Fibroblast of upper back skin (primary cell): ENCODE measurements around the gene SRGAP3.

Source experiments
- DNase-seq: peaks from one replicate; pipeline ENCODE4 v3.0.0-alpha.2; 2013

SRGAP3 gene

DNA sequence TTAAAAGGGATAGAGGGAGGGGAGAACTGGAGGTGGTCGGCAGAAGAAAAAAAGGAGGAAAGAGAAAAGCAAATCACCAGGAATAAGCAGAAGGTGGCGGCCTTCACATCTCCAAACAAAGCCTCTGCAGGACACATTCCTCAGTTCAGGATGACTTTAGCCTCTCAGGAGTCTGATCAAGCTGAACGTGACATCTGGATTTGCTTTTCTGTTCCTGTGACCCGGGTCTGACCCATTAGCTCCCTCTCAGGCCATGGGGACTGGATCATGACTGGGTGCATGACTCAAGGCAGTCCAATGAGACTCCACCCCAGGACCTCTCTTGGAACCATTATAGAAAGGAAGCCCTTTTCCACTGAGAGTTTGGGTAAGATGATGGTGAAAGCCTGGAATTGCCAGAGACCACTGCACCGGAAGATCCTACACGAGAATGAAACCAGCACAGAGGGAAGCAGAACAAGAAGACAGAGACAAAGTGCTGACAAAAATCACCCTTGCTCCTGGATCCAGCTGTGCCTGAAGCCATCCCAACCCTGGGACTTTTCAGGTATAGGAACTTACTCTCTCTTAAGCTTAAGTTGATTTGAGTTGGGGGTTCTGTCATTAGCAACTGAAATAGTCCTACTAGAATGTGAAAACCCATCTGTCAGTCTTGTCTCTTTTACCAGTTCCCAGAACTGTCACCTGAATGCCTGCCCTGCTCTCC lies 240.7 kb downstream of the SRGAP3 start:
- DNase-seq = peak; percentile 50

DNA sequence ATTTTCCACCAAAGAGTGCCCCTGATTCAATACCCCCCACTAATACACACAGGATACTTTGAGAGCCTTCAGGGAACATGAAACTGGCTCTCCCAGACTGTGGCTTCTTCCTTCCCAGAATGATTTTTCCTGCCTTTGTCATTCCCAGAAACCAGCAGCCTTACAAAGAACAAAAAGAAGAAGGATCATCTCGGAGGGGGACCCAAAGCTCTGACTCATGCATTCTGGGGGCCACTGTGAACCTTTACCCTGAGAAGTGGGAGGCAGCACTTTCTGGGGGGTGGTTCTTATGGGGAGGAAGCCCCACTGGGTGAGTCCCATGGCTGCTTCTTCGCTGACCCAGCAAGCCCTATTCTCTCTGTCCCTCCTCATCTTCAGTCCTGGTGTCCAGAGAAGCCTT lies 241.5 kb downstream of the SRGAP3 start:
- DNase-seq = peak; percentile 42

DNA sequence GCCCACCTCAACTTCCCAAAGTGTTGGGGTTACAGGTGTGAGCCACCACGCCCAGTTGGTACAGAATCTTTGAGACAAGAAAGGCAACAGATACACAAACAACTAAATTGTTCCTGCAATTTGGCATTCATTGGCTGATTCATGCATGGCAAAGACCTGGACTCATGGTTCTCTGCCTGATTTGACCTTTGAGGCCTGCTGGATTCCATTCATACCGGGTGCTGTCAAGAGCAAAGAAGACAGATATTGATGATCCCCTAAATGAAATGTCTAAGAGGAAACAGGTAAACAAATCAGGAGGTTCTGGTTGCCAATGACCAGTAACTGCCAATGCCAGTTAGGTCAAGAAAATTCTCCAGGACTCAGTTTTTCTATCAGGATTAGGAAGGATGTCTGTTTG lies 242.2 kb downstream of the SRGAP3 start:
- no peak for DNase-seq

DNA sequence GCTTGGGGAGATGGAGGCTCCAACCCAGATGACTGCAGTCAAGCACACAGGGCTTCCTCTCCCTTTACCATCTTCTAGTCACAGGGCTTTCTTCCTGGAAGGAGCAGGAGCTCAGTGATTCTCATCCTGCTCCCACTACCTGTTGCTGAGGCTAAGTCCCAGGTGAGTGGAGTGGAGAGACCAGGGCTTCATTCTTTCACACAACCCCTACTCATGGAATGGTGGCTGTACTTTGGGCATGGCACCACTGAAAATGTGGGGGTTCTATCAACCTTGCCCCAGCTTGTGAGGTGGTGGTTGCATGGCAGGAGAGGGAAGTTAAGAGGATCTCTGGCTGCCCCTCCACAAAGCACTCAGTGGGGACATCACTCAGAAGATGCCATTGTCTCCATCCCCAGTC lies 249.4 kb downstream of the SRGAP3 start:
- DNase-seq = no peak

DNA sequence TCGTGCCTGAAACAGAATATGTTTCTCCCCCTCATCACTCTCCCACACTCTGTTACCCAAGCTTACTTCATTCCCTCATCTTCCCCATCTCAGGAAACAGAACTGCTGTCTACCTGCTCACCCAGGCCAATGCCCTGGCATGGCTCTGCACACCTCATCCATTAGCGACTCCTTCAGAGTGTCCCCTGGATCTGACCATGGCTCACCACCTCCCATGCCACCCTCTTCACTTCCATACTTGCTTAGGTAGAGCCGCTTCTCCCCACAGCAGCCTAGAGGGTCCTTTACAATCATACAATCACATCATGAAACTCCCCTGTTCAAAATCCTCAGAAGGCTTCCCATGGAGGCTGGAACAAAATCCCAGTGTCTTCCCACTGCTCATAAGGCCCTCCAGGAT lies 252.3 kb downstream of the SRGAP3 start:
- DNase-seq = no peak

DNA sequence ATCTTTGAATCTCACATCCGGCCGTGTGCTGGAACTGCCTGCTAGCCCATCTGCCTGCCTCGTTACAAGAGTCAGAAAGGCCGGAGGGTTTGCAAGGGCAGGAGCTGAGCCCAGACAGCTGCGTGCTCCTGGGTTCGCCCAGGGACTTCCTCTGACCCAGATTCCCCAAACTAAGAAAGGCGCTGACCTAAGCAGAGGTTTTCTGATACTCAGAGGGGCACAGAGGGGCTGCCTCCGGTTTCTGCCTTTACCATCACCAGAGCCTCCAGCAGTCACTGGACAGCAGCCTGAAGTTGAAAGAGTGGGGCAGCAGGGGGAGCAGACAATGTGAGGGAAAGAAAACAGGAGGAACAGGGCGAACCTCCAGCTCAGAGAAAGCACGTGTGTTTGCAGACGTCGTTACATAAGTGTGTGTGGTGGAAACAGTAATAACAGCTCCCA lies 252.7 kb downstream of the SRGAP3 start:
- peak; percentile 60 for DNase-seq

DNA sequence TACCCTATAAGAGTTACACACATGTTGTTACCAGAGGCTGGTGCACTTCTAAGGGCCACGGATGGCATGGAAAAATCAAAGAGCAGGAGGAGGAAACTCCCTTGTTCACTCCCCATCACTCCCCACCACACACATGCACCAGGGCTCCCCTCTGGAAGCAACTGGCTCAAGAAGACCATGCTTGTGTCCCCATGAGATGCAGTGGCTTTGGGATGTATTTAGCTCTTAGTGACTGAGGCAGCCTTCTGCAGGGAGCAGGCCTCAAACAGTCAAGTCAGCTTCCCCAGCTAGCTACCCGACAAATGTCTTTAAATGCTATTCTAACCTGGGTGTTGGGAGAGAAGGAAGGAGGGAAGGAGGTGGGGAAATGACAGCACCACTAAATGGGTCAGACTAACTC lies 253.2 kb downstream of the SRGAP3 start:
- DNase-seq = no peak

DNA sequence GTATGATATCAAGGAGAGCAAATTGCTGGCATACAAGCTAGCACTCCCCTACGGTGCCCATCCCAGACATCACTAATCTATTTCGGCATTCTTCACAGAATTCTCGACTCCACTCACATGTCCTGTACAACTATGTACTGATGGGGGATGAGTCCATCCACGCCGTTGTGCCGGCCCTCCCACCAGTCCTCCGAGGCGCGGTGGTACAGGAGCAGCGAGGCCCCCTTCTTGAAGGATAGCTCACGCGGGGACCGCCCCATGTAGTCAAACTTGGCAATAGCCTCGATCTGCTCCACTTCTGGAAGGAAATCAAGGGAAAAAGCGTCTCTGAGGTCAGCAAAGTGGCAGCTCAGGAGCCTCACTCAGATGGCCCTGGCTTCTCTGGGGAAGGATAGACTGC lies 255.2 kb downstream of the SRGAP3 start:
- DNase-seq = no peak

DNA sequence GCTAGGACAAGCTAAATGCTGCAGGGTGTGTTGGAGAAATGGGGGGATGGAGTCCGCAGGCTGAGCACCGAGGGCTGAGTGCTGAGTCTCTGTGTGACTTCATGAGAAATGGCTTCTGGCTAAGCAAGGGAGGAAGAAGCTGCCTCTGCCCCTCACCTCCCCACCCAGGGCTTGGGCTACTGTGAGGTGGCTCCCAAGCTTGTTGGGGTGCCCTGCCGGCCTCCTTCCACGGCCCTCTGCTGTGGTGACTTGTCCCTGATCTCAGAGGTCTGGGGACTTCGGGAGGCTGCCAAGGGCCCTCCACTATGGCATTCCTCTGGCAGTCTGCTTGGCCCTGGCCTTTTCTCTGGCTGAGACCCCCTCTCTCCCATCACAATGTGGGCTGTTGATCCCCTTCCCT lies 256.1 kb downstream of the SRGAP3 start:
- no peak for DNase-seq

DNA sequence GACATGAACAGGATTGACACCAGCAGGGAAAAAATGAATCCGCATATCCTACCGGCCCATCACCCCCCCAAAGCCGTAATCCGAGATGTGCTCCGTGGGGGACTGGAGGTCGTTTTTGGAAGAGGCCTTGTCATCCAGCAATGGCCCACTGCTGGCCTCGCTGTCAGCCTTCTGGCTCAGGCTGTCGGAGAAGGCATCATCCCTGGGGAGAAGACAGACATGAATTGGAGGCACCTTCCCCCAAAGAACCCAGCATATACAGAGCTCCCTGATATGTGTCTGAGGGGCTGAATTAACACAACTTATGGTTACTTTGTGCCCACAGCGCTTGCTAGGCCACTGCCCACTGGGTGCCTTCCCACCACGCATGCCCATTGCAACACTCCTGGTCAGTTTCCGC lies 256.6 kb downstream of the SRGAP3 start:
- no peak for DNase-seq

DNA sequence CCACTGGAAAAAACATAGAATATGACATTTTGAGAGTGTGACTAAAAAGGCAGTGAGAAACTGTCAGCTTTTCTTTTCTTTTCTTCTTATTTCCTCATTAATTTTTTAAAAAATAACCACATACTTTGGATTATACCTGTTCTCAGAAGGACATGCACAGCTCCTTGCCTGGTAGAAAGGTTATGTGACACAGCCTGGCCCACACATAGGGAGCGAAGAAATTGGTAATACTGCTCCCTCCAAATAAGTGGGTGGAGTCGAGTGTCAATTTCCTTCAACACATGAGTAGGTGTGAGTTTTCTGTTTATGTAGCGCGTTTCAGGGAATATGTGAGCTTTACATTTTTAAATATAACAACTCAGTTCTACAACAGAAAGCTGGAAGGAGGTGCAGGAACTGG lies 257.2 kb downstream of the SRGAP3 start:
- DNase-seq = no peak

DNA sequence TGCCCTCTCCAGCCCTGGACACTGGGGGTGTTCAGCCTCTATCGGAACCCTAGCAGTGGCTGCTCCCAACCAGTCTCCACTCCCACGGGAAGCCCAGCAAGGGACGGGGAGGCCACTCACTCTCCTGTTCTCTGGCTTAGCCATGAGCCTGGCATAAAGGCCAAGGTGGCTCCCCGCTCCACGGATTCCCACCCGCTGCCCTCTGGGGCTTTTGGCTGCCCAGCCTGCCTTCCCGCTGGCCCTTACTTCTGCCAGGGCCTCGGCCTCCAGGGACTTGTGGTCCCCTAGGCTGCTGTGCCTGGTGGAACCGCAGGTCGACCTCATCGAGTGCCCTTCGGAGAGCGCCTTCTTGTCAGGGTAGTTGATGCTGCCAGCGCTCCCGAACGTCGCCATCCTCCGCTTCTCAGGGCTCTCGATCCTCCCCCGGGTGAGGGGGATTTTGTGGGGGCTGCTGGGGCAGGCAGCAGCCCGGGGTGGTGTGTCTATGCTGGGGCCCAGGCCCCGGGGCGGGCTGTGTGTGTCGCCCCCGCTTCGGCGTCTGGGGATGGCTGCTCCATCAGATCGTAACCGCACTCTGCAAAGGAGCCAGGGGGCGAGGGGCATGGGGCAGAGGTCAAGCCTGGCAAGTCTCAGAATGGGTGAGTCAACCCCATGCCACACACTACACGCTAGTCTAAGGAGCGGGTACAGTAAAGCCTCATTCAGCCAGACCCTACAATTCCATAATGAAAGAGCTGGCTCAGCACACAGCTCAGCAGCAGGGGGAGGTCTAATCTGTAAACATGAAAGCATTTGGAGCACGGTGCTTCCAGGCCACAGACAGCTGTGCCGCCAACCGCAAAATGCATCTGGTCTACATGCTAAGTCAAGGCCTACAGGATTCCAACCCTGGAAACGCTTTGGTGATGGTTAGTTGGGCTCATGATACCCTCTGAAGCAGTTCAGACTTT lies 258.9 kb downstream of the SRGAP3 start:
- DNase-seq = peak; percentile 95

DNA sequence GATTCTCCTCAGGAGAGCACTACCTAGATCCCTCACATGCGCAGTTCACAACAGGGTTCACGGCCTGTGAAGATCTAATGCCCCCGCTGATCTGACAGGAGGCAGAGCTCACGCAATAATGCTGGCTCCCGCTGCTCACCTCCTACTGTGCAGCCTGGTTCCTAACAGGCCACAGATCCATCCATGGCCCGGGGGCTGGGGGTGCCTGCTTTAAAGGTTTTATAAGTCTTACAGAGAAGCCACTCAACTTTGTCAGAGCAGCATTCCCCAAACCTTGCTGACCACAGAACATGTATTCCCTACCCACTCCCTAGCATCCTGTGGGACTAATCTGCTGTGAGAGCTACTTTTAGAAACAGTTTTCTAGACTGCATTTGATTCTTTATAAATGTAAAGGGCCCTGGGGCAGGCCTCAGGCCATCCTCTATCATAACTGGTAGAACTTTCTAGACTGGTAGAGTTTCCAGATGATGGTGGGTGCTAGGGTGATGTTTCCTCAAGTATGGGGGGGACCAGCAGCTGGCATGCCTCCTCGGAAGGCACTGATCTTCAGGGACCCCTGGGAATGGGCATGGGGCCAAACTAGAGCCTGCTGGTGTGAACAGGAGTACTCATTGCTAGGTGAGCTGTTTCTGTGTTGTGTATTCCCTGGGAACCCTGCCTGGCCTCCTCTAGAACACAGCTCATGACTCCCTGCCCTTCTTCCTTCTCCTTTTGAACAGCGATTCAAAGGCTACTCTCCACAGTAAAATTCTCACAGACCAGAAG lies 260.5 kb downstream of the SRGAP3 start:
- DNase-seq = peak; percentile 72

DNA sequence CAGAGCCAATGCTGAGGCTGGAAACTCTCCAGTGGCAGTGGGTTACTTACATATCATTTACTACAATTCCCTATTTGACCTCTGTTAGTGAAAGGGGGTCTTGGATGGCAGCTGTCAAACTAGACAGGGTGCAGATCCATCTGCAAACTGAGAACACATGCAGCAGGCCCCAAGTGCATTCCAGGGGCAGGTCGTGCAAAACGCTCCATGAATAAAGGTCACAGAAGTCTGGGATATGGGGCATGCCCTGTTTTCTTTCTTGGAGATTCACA lies 261.1 kb downstream of the SRGAP3 start:
- no peak for DNase-seq

DNA sequence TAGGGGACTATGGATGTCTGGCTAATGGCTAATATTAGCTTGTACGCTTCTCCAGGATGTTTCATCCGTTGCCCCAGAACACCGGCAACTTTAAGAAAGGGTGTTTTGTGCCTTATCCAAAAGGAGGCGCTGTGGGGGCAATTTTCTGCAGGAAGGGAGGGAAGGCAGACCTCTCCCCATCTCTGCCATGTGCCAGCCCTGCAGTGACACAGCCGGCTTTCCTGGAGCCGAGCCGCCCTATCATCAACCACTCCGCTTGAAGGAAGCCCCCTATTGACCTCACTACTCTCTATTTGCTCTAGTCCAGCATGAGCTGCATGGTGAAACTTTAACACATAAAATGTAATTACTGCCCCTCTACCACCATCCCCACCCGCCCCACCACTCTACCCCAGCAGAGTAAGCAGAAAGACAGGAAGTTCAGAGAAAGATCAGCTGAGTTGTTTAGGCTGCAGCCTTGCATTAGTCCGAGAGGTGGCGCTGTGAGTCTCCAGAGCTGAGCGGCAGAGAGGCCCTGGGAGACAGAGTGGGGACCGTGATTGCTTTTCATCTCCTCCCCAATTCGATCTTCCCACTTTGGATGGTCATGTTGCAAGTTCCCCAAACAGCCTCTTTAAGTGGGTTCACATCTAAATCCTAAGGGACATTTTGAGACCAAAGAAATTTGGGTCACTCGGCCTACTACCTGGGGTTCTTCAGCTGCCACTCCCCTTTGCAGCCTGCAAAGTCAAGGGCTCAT lies 261.6 kb downstream of the SRGAP3 start:
- peak; percentile 62 for DNase-seq

DNA sequence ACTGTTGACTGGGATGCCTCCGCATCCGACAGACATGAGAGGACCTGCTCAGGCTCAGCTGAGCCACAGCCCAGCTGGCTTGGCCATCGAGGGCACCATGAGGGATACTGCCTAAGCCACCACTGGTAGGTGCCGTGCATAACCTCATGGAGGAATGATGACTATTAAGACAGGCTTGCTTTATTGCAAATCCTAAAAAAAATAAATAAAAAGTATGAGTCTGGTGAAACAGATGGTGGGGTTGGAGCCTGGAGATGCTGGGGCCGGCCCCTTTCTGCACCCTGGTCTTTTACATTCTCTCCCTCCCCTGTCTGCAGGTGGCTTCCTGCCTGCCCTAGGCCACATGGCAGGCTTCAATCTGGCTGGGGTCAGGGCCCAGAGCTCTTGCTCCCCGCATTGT lies 262.2 kb downstream of the SRGAP3 start:
- DNase-seq = no peak

DNA sequence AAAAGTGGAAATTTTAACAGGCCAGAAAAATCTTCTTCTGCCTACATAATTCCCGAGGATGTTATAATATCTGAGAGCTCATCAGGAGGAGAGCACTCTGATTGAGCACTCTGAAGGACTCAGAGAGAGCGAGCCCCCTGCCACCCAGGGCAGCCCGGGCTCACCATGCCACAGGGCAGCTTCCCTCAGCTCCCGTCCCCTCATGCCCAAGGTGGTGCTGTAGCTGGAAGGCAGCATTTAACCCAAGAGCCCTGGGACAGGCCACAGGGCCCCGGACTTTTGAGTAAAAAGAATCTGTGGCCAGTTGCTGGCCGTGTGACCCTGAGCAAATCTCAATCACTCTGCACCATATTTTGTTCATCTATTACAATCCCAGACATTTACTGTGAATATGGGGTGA lies 262.7 kb downstream of the SRGAP3 start:
- no peak for DNase-seq

DNA sequence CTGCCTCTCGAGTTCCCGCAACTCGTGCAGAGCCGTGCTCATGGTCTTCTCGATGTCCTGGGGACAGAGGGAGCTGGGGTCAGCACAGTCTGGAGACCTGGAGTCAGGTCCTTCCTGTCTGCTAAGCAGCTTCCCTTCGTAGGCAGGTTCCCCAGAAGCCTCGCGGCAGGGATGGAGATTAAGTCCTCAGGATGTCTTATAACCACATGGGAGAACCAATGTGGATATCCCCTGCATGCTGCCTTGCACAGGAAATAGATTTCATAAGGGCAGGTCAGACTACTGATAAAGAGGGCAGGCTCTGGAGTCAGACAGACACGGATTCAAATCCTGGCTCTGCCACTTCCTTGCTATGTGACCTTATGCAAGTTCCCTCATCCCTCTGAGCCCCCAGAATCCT lies 263.6 kb downstream of the SRGAP3 start:
- DNase-seq = no peak

DNA sequence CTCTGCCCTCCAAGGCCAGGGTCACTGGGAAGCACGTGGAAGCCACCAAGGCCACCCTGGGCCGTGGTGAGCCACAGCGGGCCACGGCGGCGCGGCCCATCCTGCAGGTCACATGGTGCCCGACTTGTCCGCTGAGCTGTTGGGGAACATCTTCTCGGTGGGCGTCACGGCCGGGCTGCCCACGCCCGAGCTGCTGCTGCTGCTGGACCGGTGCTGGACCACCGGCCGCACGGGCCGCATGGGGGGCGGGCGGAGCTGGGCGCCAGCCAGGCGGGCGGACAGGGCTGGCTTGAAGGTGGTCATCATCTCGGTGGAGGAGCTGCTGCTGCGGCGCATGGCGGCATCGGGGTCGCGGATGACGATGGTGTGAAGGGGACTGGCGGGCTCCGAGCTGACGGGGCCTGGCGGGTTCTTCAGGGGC lies 264.0 kb downstream of the SRGAP3 start:
- no peak for DNase-seq

DNA sequence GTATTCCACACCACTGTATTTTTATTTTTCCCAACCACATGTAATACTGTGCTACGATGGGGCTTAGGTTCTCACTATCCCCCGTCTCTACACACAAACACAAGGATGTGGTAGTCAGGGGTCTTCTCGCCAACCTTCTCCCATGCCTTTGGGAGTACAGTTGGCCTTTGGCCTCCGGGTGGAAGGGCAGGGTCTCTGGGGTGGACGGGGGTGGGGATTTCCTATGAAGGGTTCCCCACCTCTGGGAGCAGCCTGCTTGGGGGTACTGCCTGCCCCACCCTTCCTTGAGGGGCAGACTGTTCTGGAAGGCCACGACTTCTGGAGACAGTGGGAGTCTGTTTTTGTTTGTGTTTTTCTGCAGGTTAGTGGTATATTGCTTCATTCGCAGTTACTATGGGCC lies 264.9 kb downstream of the SRGAP3 start:
- DNase-seq = no peak

DNA sequence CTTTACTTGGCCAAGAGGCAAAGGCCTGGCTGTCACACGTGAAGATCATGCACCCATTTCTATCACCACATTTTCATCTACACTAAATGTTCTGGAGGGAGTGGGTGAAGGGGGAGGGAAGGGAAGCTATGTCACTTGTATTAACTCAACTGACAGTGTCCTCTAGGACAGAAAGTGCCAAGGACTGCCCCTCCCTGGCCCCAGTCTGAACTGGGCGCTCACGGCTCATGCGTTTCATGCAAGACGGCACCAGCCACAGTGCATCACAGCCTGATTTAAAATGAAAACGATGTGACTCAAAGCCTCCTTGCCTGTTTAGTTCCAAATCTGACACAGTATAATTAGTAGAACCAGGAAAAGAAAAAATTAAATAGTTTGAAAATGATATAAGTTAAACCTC lies 265.4 kb downstream of the SRGAP3 start:
- no peak for DNase-seq

DNA sequence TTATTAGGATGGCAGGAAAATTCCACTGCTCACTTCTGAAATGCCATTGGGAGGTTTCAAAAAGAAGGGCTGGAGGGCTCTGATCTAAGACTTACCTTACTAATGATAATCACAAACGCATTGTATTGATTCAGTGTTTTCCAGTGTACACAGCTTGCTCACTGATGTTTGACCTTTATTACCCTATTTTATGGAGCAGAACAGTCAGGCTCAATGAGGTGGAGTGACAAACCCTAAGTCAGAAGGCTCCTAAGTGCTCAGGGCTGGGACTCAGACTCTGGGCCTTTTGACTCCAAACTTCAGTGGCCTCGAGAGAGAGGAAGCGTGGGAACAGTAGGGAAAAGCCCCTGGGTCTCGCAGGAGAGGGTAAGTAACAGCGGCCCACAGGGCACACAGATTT lies 265.9 kb downstream of the SRGAP3 start:
- no peak for DNase-seq

DNA sequence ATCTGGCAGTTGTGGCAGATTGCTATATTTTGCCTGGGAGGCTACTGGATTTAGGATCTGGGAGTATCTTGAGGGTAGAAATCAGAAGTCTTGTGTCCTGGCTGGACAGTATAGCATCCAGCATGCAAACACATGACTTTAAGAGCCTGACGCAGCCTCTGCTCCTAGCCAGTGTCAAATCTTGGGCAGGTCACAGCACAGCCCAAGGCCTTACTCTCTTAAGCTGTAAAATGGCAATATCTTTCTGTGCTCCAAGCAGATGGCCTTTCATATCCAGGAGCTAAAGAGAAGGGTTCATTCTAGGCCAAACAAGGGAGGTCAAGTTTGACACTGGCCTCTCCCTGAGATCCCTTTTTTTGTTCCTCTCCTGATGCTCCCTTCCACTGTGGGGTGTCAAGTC lies 266.4 kb downstream of the SRGAP3 start:
- DNase-seq = no peak
